Measurements from ENCODE around the gene STOML1. TPM values are rescaled to one million over a fixed set of nuclear protein-coding genes. Genes with fewer than 3 reads are reported as not detected.

Gene STOML1
- total and polyA plus RNA-seq, 4 experiments from 2014 or later = 8.1 to 11.1 (median 9.8) TPM

DNA sequence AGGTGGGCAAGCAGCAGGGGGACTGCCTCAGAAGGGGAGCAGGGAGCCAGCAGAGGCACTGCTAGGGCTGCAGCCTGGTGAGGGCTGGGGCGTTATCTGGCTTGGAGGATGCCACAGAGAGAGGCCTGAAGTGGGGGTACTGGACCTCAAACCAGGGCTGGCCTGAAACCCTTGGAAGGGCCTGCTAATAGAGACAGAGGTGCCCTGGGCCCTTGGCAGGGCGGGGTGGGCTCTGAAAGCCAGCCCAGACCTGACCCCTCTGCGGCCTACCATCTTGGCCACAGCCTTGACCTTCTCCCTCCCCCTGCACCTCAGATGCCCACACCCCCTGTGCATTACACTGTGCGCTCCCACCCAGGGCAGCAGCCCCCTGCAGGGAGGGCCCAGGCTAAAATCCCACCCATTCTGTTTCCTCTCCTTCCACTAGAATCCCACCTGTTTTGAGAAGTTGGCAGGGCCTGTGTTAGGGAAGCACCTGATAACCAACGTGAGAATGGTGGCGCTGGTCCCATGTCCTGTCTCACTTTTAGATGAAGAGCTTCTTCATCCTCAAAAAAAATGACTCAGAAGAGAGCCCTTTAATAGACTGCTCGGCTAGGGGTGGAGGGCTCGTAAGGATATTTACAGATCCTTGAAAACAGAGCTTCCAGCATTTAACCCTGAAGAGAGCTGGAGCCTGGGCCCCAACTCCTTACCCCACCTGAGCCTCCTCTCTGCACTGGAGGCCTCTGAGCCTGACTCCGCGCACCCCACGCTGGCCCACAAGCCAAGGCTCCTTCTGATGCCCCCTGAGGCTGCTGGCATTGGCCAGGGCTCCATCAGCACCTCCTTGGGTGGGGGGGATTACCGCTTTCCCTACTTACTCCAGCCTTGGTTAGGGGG, 36.0 kb downstream of the STOML1 start:
- no peaks in the 10 kb centered on the region for H3K36me3 ChIP-seq (ENCODE audit: insufficient read depth, low read length)
- ChIA-PET CTCF (ENCODE audit: partially characterized antibody) (interaction anchor here (1.0 to 6.5 kb wide), 2 partner anchors 16 to 28 kb away, joined by 4 to 57 read pairs; no protein-coding TSS in a partner anchor), POLR2A (ENCODE audit: partially characterized antibody) (interaction anchor here (0.8 to 1.2 kb wide), 2 partner anchors 12 to 28 kb away, joined by 3 read pairs; no protein-coding TSS in a partner anchor)
- no peak overlapping the region for H3K4me3 Mint-ChIP-seq
- H3K9me3 ChIP-seq (ENCODE audit: control insufficient read depth in 1 of 2, low read length in 2 of 2) = no peaks in the 10 kb centered on the region
- no peak for DNase-seq
- peak overlapping the region in 2 of 7 donors; percentile 36 to 37 for H3K27ac Mint-ChIP-seq
- peaks cover 31% of the 10 kb centered on the region for H3K4me1 ChIP-seq (ENCODE audit: insufficient read depth, low read length)
- no peak overlapping the region for H3K4me3 ChIP-seq (ENCODE audit: low read length in 2 of 2)
- no peak overlapping the region for H3K27ac ChIP-seq (ENCODE audit: low read depth, low read length)
- no peaks in the 10 kb centered on the region for H3K36me3 Mint-ChIP-seq
- H3K4me1 Mint-ChIP-seq = peaks cover 20 to 44% (median 34%) of the 10 kb centered on the region in 4 donors
- H3K9me3 Mint-ChIP-seq = no peaks in the 10 kb centered on the region
- intact Hi-C loops (cut with micrococcal nuclease) = no loop called here
- no peaks in the 10 kb centered on the region for H3K27me3 ChIP-seq (ENCODE audit: insufficient read depth, low read length)
- no peaks in the 10 kb centered on the region for H3K27me3 Mint-ChIP-seq

DNA sequence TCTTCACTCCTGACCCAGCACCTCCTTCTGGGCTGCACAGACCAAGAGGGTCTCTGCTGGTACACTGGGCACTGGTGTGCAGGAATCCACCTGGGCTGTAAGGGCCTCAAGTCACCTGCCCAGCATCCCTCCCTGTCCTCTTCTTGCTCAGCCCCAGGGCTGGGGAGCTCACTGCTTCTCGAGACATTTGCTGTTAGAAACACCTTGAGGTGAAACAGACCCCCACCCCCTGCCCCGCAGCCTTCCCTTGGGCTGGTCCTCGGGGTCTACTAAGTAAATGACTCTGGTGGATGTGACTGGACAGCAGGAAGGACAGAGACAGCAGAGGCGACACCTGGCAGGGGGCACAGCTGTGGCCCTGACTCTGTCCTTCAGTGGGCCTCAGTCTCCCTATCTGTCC, 36.8 kb downstream of the STOML1 start:
- peaks cover 31% of the 10 kb centered on the region for H3K4me1 ChIP-seq (ENCODE audit: insufficient read depth, low read length)
- ChIA-PET POLR2A (ENCODE audit: partially characterized antibody) (no interaction called here), CTCF (ENCODE audit: partially characterized antibody) (no interaction called here)
- no peaks in the 10 kb centered on the region for H3K9me3 Mint-ChIP-seq
- no peaks in the 10 kb centered on the region for H3K27me3 ChIP-seq (ENCODE audit: insufficient read depth, low read length)
- no peaks in the 10 kb centered on the region for H3K36me3 ChIP-seq (ENCODE audit: insufficient read depth, low read length)
- no peaks in the 10 kb centered on the region for H3K36me3 Mint-ChIP-seq
- no peak for DNase-seq
- no peak overlapping the region for H3K4me3 ChIP-seq (ENCODE audit: low read length in 2 of 2)
- no peaks in the 10 kb centered on the region for H3K27me3 Mint-ChIP-seq
- intact Hi-C loops (cut with micrococcal nuclease) = no loop called here
- no peak overlapping the region for H3K4me3 Mint-ChIP-seq
- H3K4me1 Mint-ChIP-seq = peaks cover 18 to 47% (median 34%) of the 10 kb centered on the region in 4 donors
- no peaks in the 10 kb centered on the region for H3K9me3 ChIP-seq (ENCODE audit: control insufficient read depth in 1 of 2, low read length in 2 of 2)
- no peak overlapping the region for H3K27ac ChIP-seq (ENCODE audit: low read depth, low read length)
- peak overlapping the region in 1 of 7 donors; percentile 64 for H3K27ac Mint-ChIP-seq

DNA sequence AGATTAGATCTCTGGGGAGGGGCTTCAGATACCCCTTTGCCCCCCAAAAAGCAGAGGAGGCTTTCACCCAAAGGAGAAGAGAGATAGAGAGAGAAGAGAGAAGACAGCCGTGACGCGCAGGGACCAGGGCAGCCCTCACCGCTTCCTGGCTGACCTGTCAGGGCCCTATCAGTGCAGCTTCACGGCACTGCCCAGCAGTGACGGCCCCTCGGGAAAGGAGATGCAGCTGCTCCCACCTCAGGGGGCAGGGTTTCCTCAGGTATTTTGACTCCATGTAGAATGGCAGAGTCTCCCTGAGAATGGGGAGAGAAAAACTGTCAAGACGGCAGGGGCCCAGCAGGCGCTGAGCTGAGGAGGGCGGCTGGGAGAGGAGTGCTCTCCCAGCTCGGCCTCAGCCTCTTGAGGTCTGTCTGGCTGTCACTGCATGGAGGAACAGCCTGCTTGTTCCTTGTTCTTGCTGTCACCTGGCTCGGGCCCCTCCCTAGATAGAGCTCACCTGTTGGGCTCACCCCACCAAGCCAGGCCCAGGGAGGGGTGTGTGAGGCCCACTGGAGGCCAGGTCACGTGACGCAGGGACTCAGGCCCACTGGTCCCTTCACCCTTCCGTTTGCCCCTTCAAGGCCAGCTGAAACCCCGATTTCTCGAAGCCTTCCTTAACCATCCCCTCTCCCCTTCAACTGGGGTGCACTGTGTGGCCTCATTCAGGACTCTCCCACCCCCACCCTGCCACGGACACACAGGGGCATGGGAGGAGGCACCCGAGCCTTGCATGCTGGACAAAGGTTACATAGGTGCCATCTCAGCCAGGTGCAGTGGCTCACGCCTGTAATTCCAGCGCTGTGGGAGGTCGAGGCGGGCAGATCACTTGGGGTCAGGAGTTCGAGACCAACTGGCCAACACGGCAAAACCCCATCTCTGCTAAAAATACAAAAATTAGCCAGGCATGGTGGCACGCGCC, 37.6 kb downstream of the STOML1 start:
- Histone ChIP-seq H3K27ac (ENCODE audit: low read depth, low read length) (no peak overlapping the region), H3K36me3 (ENCODE audit: insufficient read depth, low read length) (no peaks in the 10 kb centered on the region), H3K27me3 (ENCODE audit: insufficient read depth, low read length) (no peaks in the 10 kb centered on the region), H3K4me1 (ENCODE audit: insufficient read depth, low read length) (peaks cover 22% of the 10 kb centered on the region), H3K9me3 (ENCODE audit: control insufficient read depth in 1 of 2, low read length in 2 of 2) (no peaks in the 10 kb centered on the region), H3K4me3 (ENCODE audit: low read length in 2 of 2) (no peak overlapping the region)
- peak in 1 of 5 donors; percentile 16 for DNase-seq
- H3K9me3 Mint-ChIP-seq = no peaks in the 10 kb centered on the region
- no peak overlapping the region for H3K4me3 Mint-ChIP-seq
- H3K27ac Mint-ChIP-seq = no peak overlapping the region
- POLR2A ChIA-PET (ENCODE audit: partially characterized antibody) = interaction anchor here (1.1 to 1.4 kb wide), 2 partner anchors 11 to 32 kb away, joined by 3 to 4 read pairs; no protein-coding TSS in a partner anchor
- intact Hi-C loops (cut with micrococcal nuclease) = no loop called here
- no peaks in the 10 kb centered on the region for H3K27me3 Mint-ChIP-seq
- H3K36me3 Mint-ChIP-seq = no peaks in the 10 kb centered on the region
- CTCF ChIA-PET (ENCODE audit: partially characterized antibody) = interaction anchor here (1.5 to 4.1 kb wide), 3 partner anchors 12 to 27 kb away, joined by 3 to 168 read pairs (median 10); no protein-coding TSS in a partner anchor
- H3K4me1 Mint-ChIP-seq = peaks cover 14 to 41% (median 29%) of the 10 kb centered on the region in 4 donors

DNA sequence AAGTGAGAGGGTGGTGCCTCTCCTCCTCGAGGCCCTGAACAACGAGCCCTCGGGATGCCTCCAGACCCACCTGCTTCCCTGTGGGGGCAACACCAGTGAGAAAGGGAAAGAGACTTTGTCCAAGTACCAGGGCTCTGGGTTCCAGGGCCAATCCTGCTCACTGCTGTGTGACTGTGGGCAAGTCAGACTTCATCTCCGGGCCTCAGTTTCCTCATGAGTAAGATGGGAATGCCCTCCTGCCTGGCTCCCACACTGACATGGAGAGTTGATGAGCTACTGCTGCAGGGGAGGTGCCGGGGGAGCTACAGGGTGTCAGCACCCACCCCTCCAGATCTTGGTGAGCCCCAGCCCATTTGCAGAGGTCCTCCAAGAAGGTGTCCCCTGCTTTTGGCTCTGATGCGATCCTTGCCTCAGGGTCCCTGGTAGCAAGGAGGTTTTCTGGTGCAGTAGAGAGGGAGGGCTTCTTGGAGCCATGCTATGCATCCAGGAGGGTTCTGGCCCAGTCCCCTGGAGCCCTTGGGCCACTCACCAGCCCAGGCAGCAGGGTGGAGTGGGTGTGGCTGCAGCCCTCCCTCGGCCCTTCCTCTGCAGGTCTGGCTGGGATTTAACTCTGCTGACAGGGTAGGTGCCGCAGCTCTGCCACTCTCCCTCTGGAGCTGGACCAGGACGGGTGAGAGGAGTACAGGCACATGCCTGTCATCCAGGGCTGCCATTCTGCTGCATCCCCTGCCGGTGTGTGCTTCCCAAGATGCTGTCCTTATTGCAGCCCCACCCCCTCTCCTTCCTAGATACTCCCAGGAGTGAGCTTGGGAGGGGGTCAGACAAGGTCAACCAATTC, 39.0 kb downstream of the STOML1 start:
- intact Hi-C loops (cut with micrococcal nuclease) = no loop called here
- H3K4me3 ChIP-seq (ENCODE audit: low read length in 2 of 2) = no peak overlapping the region
- H3K4me1 ChIP-seq (ENCODE audit: insufficient read depth, low read length) = peaks cover 9% of the 10 kb centered on the region
- peaks cover 6 to 29% (median 17%) of the 10 kb centered on the region in 4 donors for H3K4me1 Mint-ChIP-seq
- no peak overlapping the region for H3K27ac Mint-ChIP-seq
- H3K36me3 Mint-ChIP-seq = no peaks in the 10 kb centered on the region
- H3K27me3 ChIP-seq (ENCODE audit: insufficient read depth, low read length) = no peaks in the 10 kb centered on the region
- CTCF ChIA-PET (ENCODE audit: partially characterized antibody) = interaction anchor here (1.5 to 4.1 kb wide), 4 partner anchors 10 to 26 kb away, joined by 3 to 168 read pairs (median 8); no protein-coding TSS in a partner anchor
- H3K9me3 ChIP-seq (ENCODE audit: control insufficient read depth in 1 of 2, low read length in 2 of 2) = no peaks in the 10 kb centered on the region
- POLR2A ChIA-PET (ENCODE audit: partially characterized antibody) = interaction anchor here (1.1 to 1.5 kb wide), 3 partner anchors 12 to 31 kb away, joined by 3 to 4 read pairs (median 3); no protein-coding TSS in a partner anchor
- no peak overlapping the region for H3K4me3 Mint-ChIP-seq
- H3K9me3 Mint-ChIP-seq = no peaks in the 10 kb centered on the region
- H3K27me3 Mint-ChIP-seq = no peaks in the 10 kb centered on the region
- H3K27ac ChIP-seq (ENCODE audit: low read depth, low read length) = no peak overlapping the region
- no peaks in the 10 kb centered on the region for H3K36me3 ChIP-seq (ENCODE audit: insufficient read depth, low read length)
- DNase-seq = no peak

DNA sequence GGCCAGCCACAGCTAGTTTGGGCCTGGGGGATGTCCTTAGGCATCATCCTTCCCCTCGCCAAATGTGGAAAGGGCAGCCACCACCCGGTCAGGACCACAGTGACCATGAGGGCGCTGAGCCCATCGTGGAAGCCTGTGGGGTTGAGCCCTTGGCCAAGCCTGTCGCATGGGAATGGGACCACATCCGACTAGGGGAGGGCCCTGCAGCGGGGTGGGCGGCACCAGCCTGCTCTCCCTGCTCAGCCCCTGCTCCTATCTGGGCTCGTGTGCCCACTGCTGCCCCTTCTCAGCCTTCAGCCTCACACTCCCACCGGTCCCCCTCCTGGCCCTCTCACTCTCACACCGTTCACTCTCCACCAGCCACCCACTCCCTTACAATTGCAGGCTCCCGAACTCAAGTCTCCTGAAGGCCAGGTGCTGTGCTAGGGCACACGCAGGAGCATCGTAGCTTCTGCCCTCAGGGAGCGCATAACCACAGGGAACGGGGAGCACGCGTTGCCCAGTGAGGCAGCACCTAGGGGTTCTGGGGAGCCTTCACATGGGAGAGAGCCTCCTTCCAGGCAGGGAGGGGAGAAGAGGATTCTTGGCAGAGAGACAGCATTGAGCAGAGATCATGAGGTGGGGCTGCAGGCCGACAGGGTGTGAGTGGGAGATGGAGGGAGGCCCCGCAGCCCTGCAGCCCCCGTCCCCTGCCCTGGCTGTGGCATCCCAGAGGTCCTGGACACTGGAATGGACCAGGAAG, 39.8 kb downstream of the STOML1 start:
- Mint-ChIP-seq H3K27ac (peak overlapping the region in 2 of 7 donors; percentile 25 to 60), H3K27me3 (no peaks in the 10 kb centered on the region), H3K36me3 (peaks cover 0 to 3% of the 10 kb centered on the region in 2 donors), H3K4me1 (peaks cover 4 to 21% (median 11%) of the 10 kb centered on the region in 4 donors), H3K9me3 (no peaks in the 10 kb centered on the region), H3K4me3 (no peak overlapping the region)
- Histone ChIP-seq H3K4me3 (ENCODE audit: low read length in 2 of 2) (no peak overlapping the region), H3K9me3 (ENCODE audit: control insufficient read depth in 1 of 2, low read length in 2 of 2) (no peaks in the 10 kb centered on the region), H3K27ac (ENCODE audit: low read depth, low read length) (no peak overlapping the region), H3K4me1 (ENCODE audit: insufficient read depth, low read length) (peaks cover 5% of the 10 kb centered on the region), H3K27me3 (ENCODE audit: insufficient read depth, low read length) (no peaks in the 10 kb centered on the region), H3K36me3 (ENCODE audit: insufficient read depth, low read length) (no peaks in the 10 kb centered on the region)
- ChIA-PET POLR2A (ENCODE audit: partially characterized antibody) (interaction anchor here (1.4 to 1.9 kb wide), 5 partner anchors 8 to 25 kb away, joined by 3 to 17 read pairs (median 6); no protein-coding TSS in a partner anchor), CTCF (ENCODE audit: partially characterized antibody) (interaction anchor here (0.7 to 4.1 kb wide), 12 partner anchors 8 to 96 kb away, joined by 3 to 168 read pairs (median 10); partner anchors contain the start of gene PML)
- DNase-seq = no peak
- intact Hi-C loops (cut with micrococcal nuclease) = no loop called here

DNA sequence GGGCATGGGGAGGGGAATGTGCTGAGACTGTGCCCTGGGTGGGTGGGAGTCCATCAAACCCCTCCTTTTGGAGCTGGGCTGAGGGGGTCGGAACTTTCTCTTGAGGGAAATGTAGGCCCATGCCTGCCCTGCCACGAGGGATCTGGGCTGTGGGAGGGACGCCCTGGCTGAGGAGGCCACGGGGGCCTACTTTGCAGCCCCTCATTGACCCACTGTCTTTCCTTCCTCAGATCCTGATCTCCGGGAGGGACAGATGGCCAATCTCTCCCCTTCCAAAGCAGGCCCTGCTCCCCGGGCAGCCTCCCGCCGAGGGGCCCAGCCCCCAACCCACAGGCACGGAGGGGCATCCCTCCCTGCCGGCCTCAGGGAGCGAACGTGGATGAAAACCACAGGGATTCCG, 40.5 kb downstream of the STOML1 start:
- Histone ChIP-seq H3K4me1 (ENCODE audit: insufficient read depth, low read length) (peaks cover 5% of the 10 kb centered on the region), H3K27ac (ENCODE audit: low read depth, low read length) (peak overlapping the region; percentile 5), H3K36me3 (ENCODE audit: insufficient read depth, low read length) (no peaks in the 10 kb centered on the region), H3K27me3 (ENCODE audit: insufficient read depth, low read length) (no peaks in the 10 kb centered on the region), H3K4me3 (ENCODE audit: low read length in 2 of 2) (no peak overlapping the region), H3K9me3 (ENCODE audit: control insufficient read depth in 1 of 2, low read length in 2 of 2) (no peaks in the 10 kb centered on the region)
- Mint-ChIP-seq H3K9me3 (no peaks in the 10 kb centered on the region), H3K27me3 (no peaks in the 10 kb centered on the region), H3K27ac (peak overlapping the region in 4 of 7 donors; percentile 92 to 97 (median 94)), H3K4me1 (peaks cover 2 to 18% (median 6%) of the 10 kb centered on the region in 4 donors), H3K36me3 (peaks cover 0 to 3% of the 10 kb centered on the region in 2 donors), H3K4me3 (no peak overlapping the region)
- POLR2A ChIA-PET (ENCODE audit: partially characterized antibody) = interaction anchor here (1.0 to 1.9 kb wide), 7 partner anchors 9 to 53 kb away, joined by 3 to 17 read pairs (median 6); no protein-coding TSS in a partner anchor
- CTCF ChIA-PET (ENCODE audit: partially characterized antibody) = interaction anchor here (0.9 to 4.1 kb wide), 17 partner anchors 9 to 371 kb away, joined by 3 to 168 read pairs (median 4); partner anchors contain the start of genes PML and STOML1
- intact Hi-C loops (cut with micrococcal nuclease) = loop anchor here (1.0 kb wide), 2 partner anchors 13 to 371 kb away; no protein-coding TSS in a partner anchor
- DNase-seq = no peak
